HEK293 (cell line): ENCODE data around the gene CD151.
A peak's percentile ranks its signal among the peaks of the same experiment; 100 is the strongest.

Source experiments
- FEZF1 ChIP-seq: fragments of 450-650 bp; formaldehyde crosslinking; IDR thresholded peaks from 2 replicates; pipeline ENCODE4 v1.5.1; 2016; ENCODE audit warnings: missing biosample characterization, missing genetic modification characterization
- KLF10 ChIP-seq: fragments of 450-650 bp; IDR thresholded peaks from 2 replicates; pipeline ENCODE4 v1.5.1; 2018; ENCODE audit warnings: missing biosample characterization, mild to moderate bottlenecking, missing genetic modification characterization
- KLF7 ChIP-seq: fragments of 450-650 bp; formaldehyde crosslinking; IDR thresholded peaks from 2 replicates; pipeline ENCODE4 v1.5.1; 2016; ENCODE audit warnings: missing biosample characterization, missing genetic modification characterization, borderline replicate concordance
- OSR2 ChIP-seq: fragments of 450-650 bp; formaldehyde crosslinking; IDR thresholded peaks from 2 replicates; pipeline ENCODE4 v1.5.1; 2016; ENCODE audit warnings: missing biosample characterization, missing genetic modification characterization
- PRDM1 ChIP-seq: fragments of 450-650 bp; formaldehyde crosslinking; IDR thresholded peaks from 2 replicates; pipeline ENCODE4; 2016; ENCODE audit warnings: missing biosample characterization, missing genetic modification characterization
- REPIN1 ChIP-seq: fragments of 450-650 bp; formaldehyde crosslinking; IDR thresholded peaks from 2 replicates; pipeline ENCODE4 v1.5.1; 2017; ENCODE audit warnings: missing biosample characterization, missing genetic modification characterization, low read depth
- SP2 ChIP-seq: fragments of 450-650 bp; formaldehyde crosslinking; IDR thresholded peaks from 2 replicates; pipeline ENCODE4 v1.5.1; 2016; ENCODE audit warnings: missing biosample characterization, missing genetic modification characterization
- ZBTB17 ChIP-seq: fragments of 450-650 bp; formaldehyde crosslinking; IDR thresholded peaks from 2 replicates; pipeline ENCODE4 v1.5.1; 2016; ENCODE audit warnings: missing biosample characterization, missing genetic modification characterization
- ZBTB48 ChIP-seq: fragments of 450-650 bp; formaldehyde crosslinking; IDR thresholded peaks from 2 replicates; pipeline ENCODE4 v1.5.1; 2016; ENCODE audit warnings: missing biosample characterization, missing genetic modification characterization
- ZFHX2 ChIP-seq: fragments of 450-650 bp; formaldehyde crosslinking; conservative IDR thresholded peaks from 2 replicates; pipeline ENCODE4 v1.5.1; 2016; ENCODE audit warnings: missing biosample characterization, missing genetic modification characterization
- ZFP3 ChIP-seq: fragments of 450-650 bp; formaldehyde crosslinking; IDR thresholded peaks from 2 replicates; pipeline ENCODE4 v1.5.1; 2016; ENCODE audit warnings: low read depth, missing biosample characterization, missing genetic modification characterization
- ZNF132 ChIP-seq: fragments of 450-650 bp; formaldehyde crosslinking; IDR thresholded peaks from 2 replicates; pipeline ENCODE4 v1.5.1; 2017; ENCODE audit warnings: missing biosample characterization, missing genetic modification characterization, borderline replicate concordance
- ZNF239 ChIP-seq: fragments of 450-650 bp; formaldehyde crosslinking; IDR thresholded peaks from 2 replicates; pipeline ENCODE4 v1.5.1; 2016; ENCODE audit warnings: missing biosample characterization, missing genetic modification characterization
- ZNF292 ChIP-seq: fragments of 450-650 bp; formaldehyde crosslinking; IDR thresholded peaks from 2 replicates; pipeline ENCODE4 v1.5.1; 2016; ENCODE audit warnings: low read depth, missing biosample characterization, missing genetic modification characterization, borderline replicate concordance
- ZNF335 ChIP-seq: fragments of 450-650 bp; formaldehyde crosslinking; conservative IDR thresholded peaks from 2 replicates; pipeline ENCODE4 v1.5.1; 2016; ENCODE audit warnings: missing biosample characterization, missing genetic modification characterization
- ZNF426 ChIP-seq: fragments of 450-650 bp; formaldehyde crosslinking; IDR thresholded peaks from 2 replicates; pipeline ENCODE4 v1.5.1; 2017; ENCODE audit warnings: missing biosample characterization, missing genetic modification characterization, mild to moderate bottlenecking, inconsistent platforms, moderate library complexity
- ZNF610 ChIP-seq: fragments of 450-650 bp; formaldehyde crosslinking; IDR thresholded peaks from 2 replicates; pipeline ENCODE4 v1.5.1; 2016; ENCODE audit warnings: missing biosample characterization, missing genetic modification characterization, borderline replicate concordance
- ZNF837 ChIP-seq: fragments of 450-650 bp; formaldehyde crosslinking; IDR thresholded peaks from 2 replicates; pipeline ENCODE4 v1.5.1; 2016; ENCODE audit warnings: missing biosample characterization, missing genetic modification characterization
- TF ChIP-seq, protein P1 (sequence below): fragments of 450-650 bp; formaldehyde crosslinking; IDR thresholded peaks from 2 replicates; pipeline ENCODE4 v1.5.1; 2016; ENCODE audit warnings: missing biosample characterization, missing genetic modification characterization, low read depth
- TF ChIP-seq, protein P2 (sequence below): fragments of 450-650 bp; formaldehyde crosslinking; optimal IDR thresholded peaks from 2 replicates; pipeline ENCODE3; 2016; ENCODE audit warnings: missing biosample characterization, mild to moderate bottlenecking, missing genetic modification characterization
- TF ChIP-seq, protein P3 (sequence below): fragments of 450-650 bp; formaldehyde crosslinking; IDR thresholded peaks from 2 replicates; pipeline ENCODE4 v1.5.1; 2016; ENCODE audit warnings: missing biosample characterization, missing genetic modification characterization
- TF ChIP-seq, protein P4 (sequence below): fragments of 450-650 bp; formaldehyde crosslinking; IDR thresholded peaks from 2 replicates; pipeline ENCODE4 v1.5.1; 2016; ENCODE audit warnings: missing biosample characterization, missing genetic modification characterization
- TF ChIP-seq, protein P5 (sequence below): fragments of 450-650 bp; formaldehyde crosslinking; IDR thresholded peaks from 2 replicates; pipeline ENCODE4 v1.5.1; 2016; ENCODE audit warnings: missing biosample characterization, missing genetic modification characterization
- TF ChIP-seq, protein P6 (sequence below): fragments of 450-650 bp; formaldehyde crosslinking; IDR thresholded peaks from 2 replicates; pipeline ENCODE4 v1.5.1; 2016; ENCODE audit warnings: missing biosample characterization, missing genetic modification characterization
- TF ChIP-seq, protein P7 (sequence below): fragments of 450-650 bp; formaldehyde crosslinking; IDR thresholded peaks from 2 replicates; pipeline ENCODE4 v1.5.1; 2016; ENCODE audit warnings: missing biosample characterization, missing genetic modification characterization

The CD151 gene

DNA sequence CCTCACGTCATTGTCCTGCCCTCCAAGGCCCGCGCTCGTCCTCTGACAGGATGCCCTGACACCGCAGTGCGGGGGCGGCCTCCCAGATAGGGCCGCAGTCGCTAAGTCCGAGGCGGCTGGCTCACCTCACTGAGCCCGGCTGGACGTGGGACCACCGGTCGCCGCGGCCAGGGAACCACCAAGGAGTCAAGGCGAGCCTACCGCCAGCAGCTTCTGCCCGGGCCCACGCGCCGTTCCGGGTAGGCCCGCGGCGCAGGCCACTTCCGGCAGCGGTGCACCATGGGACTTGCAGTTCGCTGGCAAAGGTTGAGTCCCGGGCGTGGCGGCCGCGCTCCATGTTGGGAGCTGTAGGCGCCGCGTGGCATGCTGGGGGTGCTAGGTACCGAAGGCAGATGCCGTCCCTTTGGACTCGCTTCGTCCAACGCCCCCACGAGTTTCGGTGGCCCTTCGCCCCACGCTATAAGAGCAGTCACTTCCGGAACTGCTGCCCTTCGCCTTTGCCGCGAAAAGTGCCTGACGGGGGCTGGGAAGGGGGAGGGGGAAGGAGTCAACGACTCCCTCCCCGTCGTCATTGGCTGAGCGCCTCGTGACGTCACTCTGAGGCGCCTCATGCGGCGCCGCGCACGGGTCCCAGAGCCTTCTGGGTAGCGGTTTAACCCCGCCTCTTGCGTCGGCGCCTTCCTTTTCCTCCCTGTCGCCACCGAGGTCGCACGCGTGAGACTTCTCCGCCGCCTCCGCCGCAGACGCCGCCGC lies 23.3 kb upstream of the CD151 start, which contains the start of gene RPLP2 (continued):
- TF ChIP-seq, protein P1, sequence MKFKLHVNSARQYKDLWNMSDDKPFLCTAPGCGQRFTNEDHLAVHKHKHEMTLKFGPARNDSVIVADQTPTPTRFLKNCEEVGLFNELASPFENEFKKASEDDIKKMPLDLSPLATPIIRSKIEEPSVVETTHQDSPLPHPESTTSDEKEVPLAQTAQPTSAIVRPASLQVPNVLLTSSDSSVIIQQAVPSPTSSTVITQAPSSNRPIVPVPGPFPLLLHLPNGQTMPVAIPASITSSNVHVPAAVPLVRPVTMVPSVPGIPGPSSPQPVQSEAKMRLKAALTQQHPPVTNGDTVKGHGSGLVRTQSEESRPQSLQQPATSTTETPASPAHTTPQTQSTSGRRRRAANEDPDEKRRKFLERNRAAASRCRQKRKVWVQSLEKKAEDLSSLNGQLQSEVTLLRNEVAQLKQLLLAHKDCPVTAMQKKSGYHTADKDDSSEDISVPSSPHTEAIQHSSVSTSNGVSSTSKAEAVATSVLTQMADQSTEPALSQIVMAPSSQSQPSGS, result peak; percentile 97
- peak; percentile 78 for TF ChIP-seq ZBTB17 (tag by site-specific recombination)
- peak; percentile 96; the same call in 1 of the 2 replicates for TF ChIP-seq KLF7 (tag by site-specific recombination)
- TF ChIP-seq, protein P2, sequence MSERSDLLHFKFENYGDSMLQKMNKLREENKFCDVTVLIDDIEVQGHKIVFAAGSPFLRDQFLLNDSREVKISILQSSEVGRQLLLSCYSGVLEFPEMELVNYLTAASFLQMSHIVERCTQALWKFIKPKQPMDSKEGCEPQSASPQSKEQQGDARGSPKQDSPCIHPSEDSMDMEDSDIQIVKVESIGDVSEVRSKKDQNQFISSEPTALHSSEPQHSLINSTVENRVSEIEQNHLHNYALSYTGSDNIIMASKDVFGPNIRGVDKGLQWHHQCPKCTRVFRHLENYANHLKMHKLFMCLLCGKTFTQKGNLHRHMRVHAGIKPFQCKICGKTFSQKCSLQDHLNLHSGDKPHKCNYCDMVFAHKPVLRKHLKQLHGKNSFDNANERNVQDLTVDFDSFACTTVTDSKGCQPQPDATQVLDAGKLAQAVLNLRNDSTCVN (tag by site-specific recombination), result peak; percentile 86
- peak; percentile 56; the same call in 1 of the 2 replicates for TF ChIP-seq ZNF610
- TF ChIP-seq FEZF1 (tag by site-specific recombination), result peak; percentile 90
- TF ChIP-seq ZBTB48, result 0 out of 2 replicates have a peak, but pooled peaks have one; percentile 45
- peak; percentile 98 for TF ChIP-seq ZNF335
- peak; percentile 79 for TF ChIP-seq ZFHX2 (tag by site-specific recombination)
- TF ChIP-seq SP2 (tag by site-specific recombination), result peak; percentile 89
- no peak for TF ChIP-seq REPIN1
- TF ChIP-seq, protein P3, sequence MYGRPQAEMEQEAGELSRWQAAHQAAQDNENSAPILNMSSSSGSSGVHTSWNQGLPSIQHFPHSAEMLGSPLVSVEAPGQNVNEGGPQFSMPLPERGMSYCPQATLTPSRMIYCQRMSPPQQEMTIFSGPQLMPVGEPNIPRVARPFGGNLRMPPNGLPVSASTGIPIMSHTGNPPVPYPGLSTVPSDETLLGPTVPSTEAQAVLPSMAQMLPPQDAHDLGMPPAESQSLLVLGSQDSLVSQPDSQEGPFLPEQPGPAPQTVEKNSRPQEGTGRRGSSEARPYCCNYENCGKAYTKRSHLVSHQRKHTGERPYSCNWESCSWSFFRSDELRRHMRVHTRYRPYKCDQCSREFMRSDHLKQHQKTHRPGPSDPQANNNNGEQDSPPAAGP (tag by site-specific recombination), result peak; percentile 80
- no peak for TF ChIP-seq ZFP3 (tag by site-specific recombination)
- TF ChIP-seq, protein P4, sequence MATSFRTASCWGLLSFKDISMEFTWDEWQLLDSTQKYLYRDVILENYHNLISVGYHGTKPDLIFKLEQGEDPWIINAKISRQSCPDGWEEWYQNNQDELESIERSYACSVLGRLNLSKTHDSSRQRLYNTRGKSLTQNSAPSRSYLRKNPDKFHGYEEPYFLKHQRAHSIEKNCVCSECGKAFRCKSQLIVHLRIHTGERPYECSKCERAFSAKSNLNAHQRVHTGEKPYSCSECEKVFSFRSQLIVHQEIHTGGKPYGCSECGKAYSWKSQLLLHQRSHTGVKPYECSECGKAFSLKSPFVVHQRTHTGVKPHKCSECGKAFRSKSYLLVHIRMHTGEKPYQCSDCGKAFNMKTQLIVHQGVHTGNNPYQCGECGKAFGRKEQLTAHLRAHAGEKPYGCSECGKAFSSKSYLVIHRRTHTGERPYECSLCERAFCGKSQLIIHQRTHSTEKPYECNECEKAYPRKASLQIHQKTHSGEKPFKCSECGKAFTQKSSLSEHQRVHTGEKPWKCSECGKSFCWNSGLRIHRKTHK (tag by site-specific recombination), result no peak
- TF ChIP-seq KLF10 (tag by site-specific recombination), result peak; percentile 54; the same call in 1 of the 2 replicates
- TF ChIP-seq OSR2 (tag by site-specific recombination), result peak; percentile 16; the same call in 1 of the 2 replicates
- TF ChIP-seq, protein P5, sequence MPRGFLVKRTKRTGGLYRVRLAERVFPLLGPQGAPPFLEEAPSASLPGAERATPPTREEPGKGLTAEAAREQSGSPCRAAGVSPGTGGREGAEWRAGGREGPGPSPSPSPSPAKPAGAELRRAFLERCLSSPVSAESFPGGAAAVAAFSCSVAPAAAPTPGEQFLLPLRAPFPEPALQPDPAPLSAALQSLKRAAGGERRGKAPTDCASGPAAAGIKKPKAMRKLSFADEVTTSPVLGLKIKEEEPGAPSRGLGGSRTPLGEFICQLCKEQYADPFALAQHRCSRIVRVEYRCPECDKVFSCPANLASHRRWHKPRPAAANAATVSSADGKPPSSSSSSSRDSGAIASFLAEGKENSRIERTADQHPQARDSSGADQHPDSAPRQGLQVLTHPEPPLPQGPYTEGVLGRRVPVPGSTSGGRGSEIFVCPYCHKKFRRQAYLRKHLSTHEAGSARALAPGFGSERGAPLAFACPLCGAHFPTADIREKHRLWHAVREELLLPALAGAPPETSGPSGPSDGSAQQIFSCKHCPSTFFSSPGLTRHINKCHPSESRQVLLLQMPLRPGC, result peak; percentile 33; the same call in 1 of the 2 replicates
- no peak for TF ChIP-seq ZNF426 (tag by site-specific recombination)
- TF ChIP-seq ZNF132 (tag by site-specific recombination), result no peak
- TF ChIP-seq ZNF837, result no peak
- no peak for TF ChIP-seq ZNF239
- no peak for TF ChIP-seq PRDM1 (tag by site-specific recombination)
- TF ChIP-seq, protein P6, sequence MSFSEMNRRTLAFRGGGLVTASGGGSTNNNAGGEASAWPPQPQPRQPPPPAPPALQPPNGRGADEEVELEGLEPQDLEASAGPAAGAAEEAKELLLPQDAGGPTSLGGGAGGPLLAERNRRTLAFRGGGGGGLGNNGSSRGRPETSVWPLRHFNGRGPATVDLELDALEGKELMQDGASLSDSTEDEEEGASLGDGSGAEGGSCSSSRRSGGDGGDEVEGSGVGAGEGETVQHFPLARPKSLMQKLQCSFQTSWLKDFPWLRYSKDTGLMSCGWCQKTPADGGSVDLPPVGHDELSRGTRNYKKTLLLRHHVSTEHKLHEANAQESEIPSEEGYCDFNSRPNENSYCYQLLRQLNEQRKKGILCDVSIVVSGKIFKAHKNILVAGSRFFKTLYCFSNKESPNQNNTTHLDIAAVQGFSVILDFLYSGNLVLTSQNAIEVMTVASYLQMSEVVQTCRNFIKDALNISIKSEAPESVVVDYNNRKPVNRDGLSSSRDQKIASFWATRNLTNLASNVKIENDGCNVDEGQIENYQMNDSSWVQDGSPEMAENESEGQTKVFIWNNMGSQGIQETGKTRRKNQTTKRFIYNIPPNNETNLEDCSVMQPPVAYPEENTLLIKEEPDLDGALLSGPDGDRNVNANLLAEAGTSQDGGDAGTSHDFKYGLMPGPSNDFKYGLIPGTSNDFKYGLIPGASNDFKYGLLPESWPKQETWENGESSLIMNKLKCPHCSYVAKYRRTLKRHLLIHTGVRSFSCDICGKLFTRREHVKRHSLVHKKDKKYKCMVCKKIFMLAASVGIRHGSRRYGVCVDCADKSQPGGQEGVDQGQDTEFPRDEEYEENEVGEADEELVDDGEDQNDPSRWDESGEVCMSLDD, result peak; percentile 71; the same call in 1 of the 2 replicates
- TF ChIP-seq, protein P7, sequence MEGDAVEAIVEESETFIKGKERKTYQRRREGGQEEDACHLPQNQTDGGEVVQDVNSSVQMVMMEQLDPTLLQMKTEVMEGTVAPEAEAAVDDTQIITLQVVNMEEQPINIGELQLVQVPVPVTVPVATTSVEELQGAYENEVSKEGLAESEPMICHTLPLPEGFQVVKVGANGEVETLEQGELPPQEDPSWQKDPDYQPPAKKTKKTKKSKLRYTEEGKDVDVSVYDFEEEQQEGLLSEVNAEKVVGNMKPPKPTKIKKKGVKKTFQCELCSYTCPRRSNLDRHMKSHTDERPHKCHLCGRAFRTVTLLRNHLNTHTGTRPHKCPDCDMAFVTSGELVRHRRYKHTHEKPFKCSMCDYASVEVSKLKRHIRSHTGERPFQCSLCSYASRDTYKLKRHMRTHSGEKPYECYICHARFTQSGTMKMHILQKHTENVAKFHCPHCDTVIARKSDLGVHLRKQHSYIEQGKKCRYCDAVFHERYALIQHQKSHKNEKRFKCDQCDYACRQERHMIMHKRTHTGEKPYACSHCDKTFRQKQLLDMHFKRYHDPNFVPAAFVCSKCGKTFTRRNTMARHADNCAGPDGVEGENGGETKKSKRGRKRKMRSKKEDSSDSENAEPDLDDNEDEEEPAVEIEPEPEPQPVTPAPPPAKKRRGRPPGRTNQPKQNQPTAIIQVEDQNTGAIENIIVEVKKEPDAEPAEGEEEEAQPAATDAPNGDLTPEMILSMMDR (tag by site-specific recombination), result no peak
- no peak for TF ChIP-seq ZNF292 (tag by site-specific recombination)
